OCI-LY1 (cell line): Measurements from ENCODE around the gene MBD2.
"Not testable (repeated sequence)": the region's sequence is repeated elsewhere in the genome, so short reads cannot be mapped to it uniquely, and the experiment has no call there.

ENCODE experiments used
- H2AFZ ChIP-seq: fragments of 200-600 bp; sonication (generic), shearing (Covaris generic); 2 replicates; pipeline ENCODE4 v1.6.0; 2014; ENCODE audit warnings: antibody characterized with exemption, mild to moderate bottlenecking, low read length
- H3F3A ChIP-seq: fragments of 200-600 bp; sonication (generic), shearing (Covaris generic); 2 replicates; pipeline ENCODE4 v1.6.0; 2014; ENCODE audit warnings: mild to moderate bottlenecking, antibody characterized with exemption, low read length, moderate library complexity; ENCODE audit not compliant: insufficient read depth
- H3K27ac ChIP-seq: fragments of 200-600 bp; sonication (generic); 2 replicates; pipeline ENCODE4 v1.5.1; 2014; ENCODE audit warnings: low read length, mixed run types, mild to moderate bottlenecking, low read depth; ENCODE audit not compliant: poor library complexity, severe bottlenecking
- H3K27me3 ChIP-seq: fragments of 200-600 bp; sonication (generic); 2 replicates; pipeline ENCODE4 v1.6.0; 2014; ENCODE audit warnings: antibody characterized with exemption, mild to moderate bottlenecking, low read length, moderate library complexity; ENCODE audit not compliant: insufficient read depth
- H3K36me3 ChIP-seq: fragments of 200-600 bp; sonication (generic); 2 replicates; pipeline ENCODE4 v1.6.1; 2014; ENCODE audit warnings: mild to moderate bottlenecking, antibody characterized with exemption, low read length, moderate library complexity, mixed read lengths; ENCODE audit not compliant: insufficient read depth
- H3K4me1 ChIP-seq: fragments of 200-600 bp; sonication (generic); 2 replicates; pipeline ENCODE4 v1.5.1; 2014; ENCODE audit warnings: mild to moderate bottlenecking, low read length, moderate library complexity; ENCODE audit not compliant: insufficient read depth, severe bottlenecking
- H3K4me2 ChIP-seq: fragments of 200-600 bp; sonication (generic), shearing (Covaris generic); 2 replicates; pipeline ENCODE4 v1.6.1; 2014; ENCODE audit warnings: low read length
- H3K4me3 ChIP-seq: fragments of 200-600 bp; sonication (generic); 2 replicates; pipeline ENCODE4 v1.5.1; 2014; ENCODE audit warnings: low read length, low read depth, mild to moderate bottlenecking, mixed read lengths; ENCODE audit not compliant: poor library complexity, severe bottlenecking
- H3K79me2 ChIP-seq: fragments of 200-600 bp; shearing (Covaris generic); 2 replicates; pipeline ENCODE4 v1.6.1; 2016; ENCODE audit warnings: mixed run types, low read length, mixed read lengths; ENCODE audit not compliant: insufficient read depth
- H3K9ac ChIP-seq: fragments of 200-600 bp; sonication (generic), shearing (Covaris generic); 2 replicates; pipeline ENCODE4 v1.6.1; 2014; ENCODE audit warnings: mild to moderate bottlenecking, low read length, mixed read lengths
- H3K9me2 ChIP-seq: fragments of 200-600 bp; sonication (generic), shearing (Covaris generic); 2 replicates; pipeline ENCODE4 v1.6.1; 2014; ENCODE audit warnings: low read depth, mild to moderate bottlenecking, low read length, mixed read lengths
- H3K9me3 ChIP-seq: fragments of 200-600 bp; shearing (Covaris generic); 2 replicates; pipeline ENCODE4 v1.6.1; 2014; ENCODE audit warnings: low read length, mixed read lengths
- H4K20me1 ChIP-seq: fragments of 200-600 bp; sonication (generic), shearing (Covaris generic); 2 replicates; pipeline ENCODE4 v1.6.0; 2016; ENCODE audit warnings: mild to moderate bottlenecking, low read length; ENCODE audit not compliant: insufficient read depth
- CTCF ChIP-seq: fragments of 200-600 bp; sonication (generic), shearing (Covaris generic); IDR thresholded peaks from 2 replicates; pipeline ENCODE4 v1.5.1; 2017; ENCODE audit warnings: mild to moderate bottlenecking, antibody characterized with exemption, low read length, moderate library complexity, mixed read lengths
- EZH2 ChIP-seq: fragments of 200-600 bp; sonication (generic), shearing (Covaris generic); IDR thresholded peaks from 2 replicates; pipeline ENCODE4 v1.8.0; 2017; ENCODE audit warnings: borderline replicate concordance, mixed run types, mild to moderate bottlenecking, antibody characterized with exemption, low read length, moderate library complexity, mixed read lengths

Gene MBD2

GRCh38 chr18:54125429-54125828 lies 99.0 kb downstream of the MBD2 start:
- Histone ChIP-seq H3K9me3 (no peaks in the 10 kb centered on the region), H3K4me3 (no peak overlapping the region), H3K4me1 (no peaks in the 10 kb centered on the region), H3F3A (no peaks in the 10 kb centered on the region), H4K20me1 (no peaks in the 10 kb centered on the region), H3K4me2 (no peak overlapping the region), H3K79me2 (no peaks in the 10 kb centered on the region), H2AFZ (no peak overlapping the region), H3K36me3 (no peaks in the 10 kb centered on the region), H3K27ac (no peak overlapping the region), H3K9ac (no peak overlapping the region), H3K9me2 (no peaks in the 10 kb centered on the region), H3K27me3 (no peaks in the 10 kb centered on the region)
- TF ChIP-seq CTCF: no peak
- no peak for TF ChIP-seq EZH2

GRCh38 chr18:54123720-54124440 lies 100.6 kb downstream of the MBD2 start:
- not testable (repeated sequence) for H4K20me1 ChIP-seq, H3K27me3 ChIP-seq, H3K4me3 ChIP-seq, H3F3A ChIP-seq, H3K27ac ChIP-seq, H3K36me3 ChIP-seq, H3K9ac ChIP-seq, H3K4me2 ChIP-seq, H3K4me1 ChIP-seq, H3K9me2 ChIP-seq, H3K9me3 ChIP-seq, H3K79me2 ChIP-seq, H2AFZ ChIP-seq

- H2AFZ ChIP-seq: 0 out of 2 replicates have a peak overlapping the region, but pooled peaks have one; percentile 0
- TF ChIP-seq CTCF: peak; percentile 85
- TF ChIP-seq EZH2: no peak
- no peaks in the 10 kb centered on the region for H3K36me3 ChIP-seq
- H3K9me3 ChIP-seq: no peaks in the 10 kb centered on the region
- peaks cover 5% of the 10 kb centered on the region for H3K4me1 ChIP-seq
- no peaks in the 10 kb centered on the region for H3F3A ChIP-seq
- no peaks in the 10 kb centered on the region for H3K79me2 ChIP-seq
- no peaks in the 10 kb centered on the region for H3K27me3 ChIP-seq
- H3K27ac ChIP-seq: no peak overlapping the region
- H3K9ac ChIP-seq: no peak overlapping the region
- no peaks in the 10 kb centered on the region for H3K9me2 ChIP-seq
- H3K4me3 ChIP-seq: peak overlapping the region; percentile 43
- H3K4me2 ChIP-seq: peak overlapping the region; percentile 51
- no peaks in the 10 kb centered on the region for H4K20me1 ChIP-seq
These were observed 104.9 kb downstream of the MBD2 start for GRCh38 chr18:54119524-54120019.
